ENCODE data around the gene HELQ.

HELQ gene

GRCh38 chr4:83372931-83373330, 82.7 kb downstream of the HELQ start:
- in situ Hi-C loops (cut with MboI; ENCODE audit: low sequenced_read_pairs) = no loop called here

GRCh38 chr4:83371936-83372335, 83.7 kb downstream of the HELQ start:
- in situ Hi-C loops (cut with MboI; ENCODE audit: low sequenced_read_pairs) = no loop called here

- in situ Hi-C loops (cut with MboI; ENCODE audit: low sequenced_read_pairs) = no loop called here
These were observed 84.4 kb downstream of the HELQ start for GRCh38 chr4:83371235-83371634.

GRCh38 chr4:83370640-83370906, 85.0 kb downstream of the HELQ start:
- in situ Hi-C loops (cut with MboI; ENCODE audit: low sequenced_read_pairs) = no loop called here

DNA sequence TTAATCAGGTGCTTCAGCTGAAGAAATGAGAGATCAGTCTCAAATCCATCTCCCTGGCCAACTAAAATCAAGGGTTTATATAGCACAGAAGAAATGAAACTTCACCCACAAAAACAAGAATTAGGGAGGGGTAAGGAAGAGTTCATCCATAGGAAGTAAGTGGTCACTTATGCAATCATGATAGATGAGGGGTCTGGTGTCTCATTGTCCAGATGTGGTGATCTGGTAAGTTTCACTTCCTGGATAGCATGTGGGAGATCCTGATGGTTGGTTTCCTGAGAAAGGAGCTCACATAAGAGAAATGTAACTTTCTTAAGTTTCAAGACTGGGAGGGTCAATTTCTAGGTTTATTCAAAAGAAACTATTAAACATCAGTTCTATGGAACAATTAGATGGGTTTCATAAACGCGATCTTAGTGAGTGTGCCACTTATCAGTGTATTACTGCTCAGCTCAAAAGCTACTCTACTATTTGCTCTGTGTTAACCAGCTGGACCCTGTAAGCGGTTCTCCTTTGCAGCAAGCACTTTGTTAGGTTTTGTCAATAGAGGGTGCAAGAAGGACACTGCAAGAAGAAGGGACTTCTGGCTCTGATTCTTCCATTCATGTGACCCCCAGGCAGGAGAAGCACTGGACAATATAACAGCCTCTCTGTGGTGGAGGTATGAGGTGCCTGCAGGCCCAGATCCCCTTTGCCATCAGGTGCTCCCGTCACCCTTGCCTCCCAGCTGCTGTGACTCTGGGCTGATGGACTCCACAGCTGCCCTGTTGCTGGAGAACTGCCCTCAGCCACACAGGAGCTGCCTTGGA, 85.6 kb downstream of the HELQ start:
- in situ Hi-C loops (cut with MboI; ENCODE audit: low sequenced_read_pairs) = no loop called here

- in situ Hi-C loops (cut with MboI; ENCODE audit: low sequenced_read_pairs) = no loop called here
These were observed 91.3 kb downstream of the HELQ start for GRCh38 chr4:83364312-83364711.

DNA sequence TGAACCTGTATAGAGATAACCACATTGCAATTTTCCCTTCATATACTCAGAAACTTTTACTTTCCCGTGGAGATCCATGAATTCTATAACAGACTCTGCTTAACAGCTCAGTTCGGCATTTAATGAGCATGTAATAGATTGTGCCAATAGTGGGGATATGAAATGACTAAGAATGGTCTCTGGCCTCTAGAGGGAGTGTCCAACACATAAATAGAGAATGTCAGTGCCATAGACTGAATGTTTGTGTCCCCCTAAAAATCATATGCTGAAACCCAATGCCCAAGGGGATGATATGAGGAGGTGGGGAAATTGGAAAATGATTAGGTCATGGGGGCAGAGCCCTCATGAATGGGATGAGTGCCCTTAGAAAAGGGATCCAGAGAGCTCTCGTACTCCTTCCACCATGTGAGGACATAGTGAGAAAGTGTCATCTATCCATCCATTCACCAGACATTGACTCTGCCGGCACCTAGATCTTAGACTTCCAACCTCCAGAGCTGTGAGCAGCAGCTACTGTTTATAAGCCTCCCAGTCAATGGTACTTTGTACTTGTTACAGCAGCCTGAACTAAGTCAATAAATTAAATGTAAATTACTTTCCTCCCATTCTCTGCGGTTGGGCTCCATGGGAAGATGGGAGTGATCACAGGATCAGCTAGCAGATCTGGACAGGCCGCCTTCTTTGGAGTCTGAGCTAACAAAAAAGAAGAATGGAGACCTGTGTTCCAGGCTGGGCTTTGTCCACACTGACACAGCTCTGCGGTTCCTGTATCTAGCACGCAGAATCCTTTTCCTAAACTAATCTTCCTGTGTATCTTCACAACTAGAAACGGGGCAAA, 92.9 kb downstream of the HELQ start:
- in situ Hi-C loops (cut with MboI; ENCODE audit: low sequenced_read_pairs) = no loop called here

GRCh38 chr4:83361416-83362103, 94.1 kb downstream of the HELQ start:
- in situ Hi-C loops (cut with MboI; ENCODE audit: low sequenced_read_pairs) = no loop called here

DNA sequence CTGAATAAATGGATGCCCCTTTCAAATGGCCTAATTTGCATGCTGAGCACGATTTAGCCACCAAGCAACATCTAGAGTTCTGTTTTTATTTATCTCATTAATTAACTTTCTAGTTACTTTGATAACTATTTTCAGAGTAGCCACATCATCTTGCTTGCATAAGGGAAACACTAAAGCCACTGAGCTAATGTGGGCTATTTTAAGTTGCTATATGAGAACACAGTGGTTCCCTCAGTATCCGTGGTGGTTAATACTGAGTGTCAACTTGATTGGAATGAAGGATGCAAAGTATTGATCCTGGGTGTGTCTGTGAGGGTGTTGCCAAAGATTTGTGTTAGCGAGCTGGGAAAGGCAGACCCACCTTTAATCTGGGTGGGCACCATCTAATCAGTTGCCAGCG, 95.6 kb downstream of the HELQ start:
- in situ Hi-C loops (cut with MboI; ENCODE audit: low sequenced_read_pairs) = no loop called here

- in situ Hi-C loops (cut with MboI; ENCODE audit: low sequenced_read_pairs) = no loop called here
These were observed 97.2 kb downstream of the HELQ start for GRCh38 chr4:83358410-83358809.

Measured in HL-60/S4 treated with retinoic acid at 250 ng/mL for 4 days and 3 days (cell line).